GM21723 (cell line): ENCODE data around the gene SUPT20HL1.

Experiments
- ATAC-seq: cut with Tn5 transposase; IDR thresholded peaks from one replicate; pipeline ENCODE4 v1.9.1; 2021; ENCODE audit warnings: mild to moderate bottlenecking, moderate library complexity; ENCODE audit not compliant: unreplicated experiment

SUPT20HL1 gene

GRCh38 chrX:24395775-24396174, 35.3 kb downstream of the SUPT20HL1 start:
- ATAC-seq = peak; percentile 78

GRCh38 chrX:24396236-24396930, 35.9 kb downstream of the SUPT20HL1 start:
- ATAC-seq = no peak

GRCh38 chrX:24396931-24397279, 36.5 kb downstream of the SUPT20HL1 start:
- ATAC-seq = no peak

GRCh38 chrX:24398766-24399165, 38.3 kb downstream of the SUPT20HL1 start:
- no peak for ATAC-seq

- no peak for ATAC-seq
These were observed 39.1 kb downstream of the SUPT20HL1 start for GRCh38 chrX:24399550-24399949.

GRCh38 chrX:24405959-24406358, 45.5 kb downstream of the SUPT20HL1 start:
- no peak for ATAC-seq
